NT2/D1 (cell line): Measurements from ENCODE around the gene IL32.

ENCODE experiments used
- DNase-seq: peaks from one replicate; pipeline ENCODE4 v3.0.0-alpha.2; 2011; ENCODE audit warnings: low read depth, low spot score
- H3K27me3 ChIP-seq: 2 replicates; pipeline ENCODE4 v1.6.0; 2011; ENCODE audit warnings: mild to moderate bottlenecking; ENCODE audit not compliant: insufficient read length, insufficient read depth
- H3K36me3 ChIP-seq: 2 replicates; pipeline ENCODE4 v1.6.1; 2011; ENCODE audit warnings: mild to moderate bottlenecking, low read length, mixed read lengths; ENCODE audit not compliant: insufficient read depth, insufficient read length
- H3K4me1 ChIP-seq: 2 replicates; pipeline ENCODE4 v1.5.1; 2011; ENCODE audit not compliant: insufficient read depth, insufficient read length
- H3K4me3 ChIP-seq: 2 replicates; pipeline ENCODE4 v1.5.1; 2011; ENCODE audit warnings: low read depth; ENCODE audit not compliant: insufficient read length
- H3K9ac ChIP-seq: 2 replicates; pipeline ENCODE4 v1.6.0; 2011; ENCODE audit warnings: low read depth; ENCODE audit not compliant: insufficient read length
- H3K9me3 ChIP-seq: 2 replicates; pipeline ENCODE4 v1.5.1; 2011; ENCODE audit warnings: mild to moderate bottlenecking, low read length; ENCODE audit not compliant: insufficient read depth
- SUZ12 ChIP-seq: IDR thresholded peaks from 2 replicates; pipeline ENCODE4 v1.6.1; 2011; ENCODE audit not compliant: insufficient read length, insufficient read depth; ENCODE audit errors: extremely low read depth
- YY1 ChIP-seq: IDR thresholded peaks from 2 replicates; pipeline ENCODE4 v1.6.1; 2011; ENCODE audit not compliant: insufficient read length, insufficient read depth
- ZNF274 ChIP-seq: IDR thresholded peaks from 2 replicates; pipeline ENCODE4 v1.6.1; 2011; ENCODE audit warnings: mild to moderate bottlenecking, low read depth, low read length

The IL32 gene

GRCh38 chr16:3113765-3114479 is 48.5 kb downstream of the IL32 start:
- DNase-seq, result no peak

GRCh38 chr16:3115003-3115402 is 49.6 kb downstream of the IL32 start:
- TF ChIP-seq YY1 (no peak), SUZ12 (no peak), ZNF274 (no peak)
- no peak for DNase-seq
- Histone ChIP-seq H3K9me3 (no peaks in the 10 kb centered on the region), H3K4me3 (no peak overlapping the region), H3K9ac (peak overlapping the region; percentile 38), H3K27me3 (no peaks in the 10 kb centered on the region), H3K4me1 (peaks cover 13% of the 10 kb centered on the region), H3K36me3 (peaks cover 59% of the 10 kb centered on the region)

More at GRCh38 chr16:3113765-3114479, 48.5 kb downstream of the IL32 start:
- no peak for TF ChIP-seq SUZ12
- TF ChIP-seq YY1, result no peak
- TF ChIP-seq ZNF274, result no peak
- H3K27me3 ChIP-seq, result no peaks in the 10 kb centered on the region
- peaks cover 49% of the 10 kb centered on the region for H3K36me3 ChIP-seq
- peak overlapping the region; percentile 81 for H3K4me3 ChIP-seq
- H3K9ac ChIP-seq, result no peak overlapping the region
- H3K9me3 ChIP-seq, result no peaks in the 10 kb centered on the region
- H3K4me1 ChIP-seq, result peaks cover 13% of the 10 kb centered on the region

GRCh38 chr16:3115561-3115960 is 50.1 kb downstream of the IL32 start:
- TF ChIP-seq YY1, result no peak
- TF ChIP-seq SUZ12, result no peak
- no peak for TF ChIP-seq ZNF274
- Histone ChIP-seq H3K9me3 (no peaks in the 10 kb centered on the region), H3K36me3 (peaks cover 65% of the 10 kb centered on the region), H3K9ac (peak overlapping the region; percentile 38), H3K27me3 (no peaks in the 10 kb centered on the region), H3K4me3 (no peak overlapping the region), H3K4me1 (peaks cover 13% of the 10 kb centered on the region)
- DNase-seq, result no peak

GRCh38 chr16:3118204-3118790 is 52.9 kb downstream of the IL32 start:
- TF ChIP-seq YY1 (no peak), ZNF274 (no peak), SUZ12 (no peak)
- H3K27me3 ChIP-seq, result no peaks in the 10 kb centered on the region
- H3K4me3 ChIP-seq, result no peak overlapping the region
- peaks cover 70% of the 10 kb centered on the region for H3K36me3 ChIP-seq
- no peak overlapping the region for H3K9ac ChIP-seq
- no peak for DNase-seq
- no peaks in the 10 kb centered on the region for H3K9me3 ChIP-seq
- peaks cover 16% of the 10 kb centered on the region for H3K4me1 ChIP-seq

GRCh38 chr16:3118846-3119245 is 53.4 kb downstream of the IL32 start:
- peaks cover 67% of the 10 kb centered on the region for H3K36me3 ChIP-seq
- H3K9ac ChIP-seq, result no peak overlapping the region
- no peaks in the 10 kb centered on the region for H3K27me3 ChIP-seq
- peaks cover 14% of the 10 kb centered on the region for H3K4me1 ChIP-seq
- no peak for DNase-seq
- no peak for TF ChIP-seq SUZ12
- no peak for TF ChIP-seq YY1
- TF ChIP-seq ZNF274, result no peak
- H3K4me3 ChIP-seq, result no peak overlapping the region
- no peaks in the 10 kb centered on the region for H3K9me3 ChIP-seq
